BLaER1 (cell line): Measurements from ENCODE around the gene SDK1.
A peak's percentile ranks its signal among the peaks of the same experiment; 100 is the strongest.

Experiments
- H3K27ac ChIP-seq: shearing (Covaris generic); formaldehyde crosslinking; 2 replicates; pipeline ENCODE4 v1.8.1; 2022
- H3K27me3 ChIP-seq: shearing (Covaris generic); formaldehyde crosslinking; 2 replicates; pipeline ENCODE4 v1.8.1; 2022
- H3K36me3 ChIP-seq: shearing (Covaris generic); formaldehyde crosslinking; 2 replicates; pipeline ENCODE4 v1.8.1; 2022
- H3K4me1 ChIP-seq: shearing (Covaris generic); formaldehyde crosslinking; 2 replicates; pipeline ENCODE4 v1.8.1; 2022
- H3K4me2 ChIP-seq: shearing (Covaris generic); formaldehyde crosslinking; 2 replicates; pipeline ENCODE4 v1.8.1; 2022
- H3K4me3 ChIP-seq: shearing (Covaris generic); formaldehyde crosslinking; 2 replicates; pipeline ENCODE4 v1.8.1; 2022
- H3K9ac ChIP-seq: shearing (Covaris generic); formaldehyde crosslinking; 2 replicates; pipeline ENCODE4 v1.8.1; 2022
- H3K9me3 ChIP-seq: shearing (Covaris generic); formaldehyde crosslinking; 2 replicates; pipeline ENCODE4 v1.8.1; 2022
- H4K20me1 ChIP-seq: shearing (Covaris generic); formaldehyde crosslinking; 2 replicates; pipeline ENCODE4 v1.8.1; 2022
- Cebpa-rat ChIP-seq: shearing (Covaris generic); IDR thresholded peaks from 2 replicates; pipeline ENCODE4 v1.8.1; 2022

SDK1 gene

GRCh38 chr7:4070214-4070613 lies 769.2 kb downstream of the SDK1 start:
- no peak for TF ChIP-seq Cebpa-rat
- Histone ChIP-seq H4K20me1 (no peaks in the 10 kb centered on the region), H3K9ac (no peak overlapping the region), H3K36me3 (no peaks in the 10 kb centered on the region), H3K9me3 (no peaks in the 10 kb centered on the region), H3K4me1 (peaks cover 12% of the 10 kb centered on the region), H3K4me3 (no peak overlapping the region), H3K27me3 (no peaks in the 10 kb centered on the region), H3K4me2 (no peak overlapping the region), H3K27ac (no peak overlapping the region)

- Histone ChIP-seq H4K20me1 (no peaks in the 10 kb centered on the region), H3K27ac (no peak overlapping the region), H3K9me3 (no peaks in the 10 kb centered on the region), H3K27me3 (no peaks in the 10 kb centered on the region), H3K4me1 (peaks cover 20% of the 10 kb centered on the region), H3K4me2 (no peak overlapping the region), H3K4me3 (no peak overlapping the region), H3K36me3 (no peaks in the 10 kb centered on the region), H3K9ac (no peak overlapping the region)
- no peak for TF ChIP-seq Cebpa-rat
These were observed 770.5 kb downstream of the SDK1 start for GRCh38 chr7:4071370-4072058.

- Histone ChIP-seq H3K9me3 (peaks cover 4% of the 10 kb centered on the region; the same call in 1 of the 2 replicates), H3K4me1 (peaks cover 27% of the 10 kb centered on the region), H3K4me2 (peak overlapping the region; percentile 24), H4K20me1 (no peaks in the 10 kb centered on the region), H3K9ac (no peak overlapping the region), H3K27me3 (no peaks in the 10 kb centered on the region), H3K4me3 (no peak overlapping the region), H3K27ac (no peak overlapping the region), H3K36me3 (no peaks in the 10 kb centered on the region)
- TF ChIP-seq Cebpa-rat: no peak
These were observed 771.3 kb downstream of the SDK1 start for GRCh38 chr7:4072161-4072925.

GRCh38 chr7:4073052-4073451 lies 772.0 kb downstream of the SDK1 start:
- Histone ChIP-seq H3K4me3 (no peak overlapping the region), H3K36me3 (no peaks in the 10 kb centered on the region), H3K4me2 (no peak overlapping the region), H4K20me1 (no peaks in the 10 kb centered on the region), H3K9me3 (peaks cover 12% of the 10 kb centered on the region), H3K9ac (no peak overlapping the region), H3K4me1 (peaks cover 27% of the 10 kb centered on the region), H3K27ac (no peak overlapping the region), H3K27me3 (no peaks in the 10 kb centered on the region)
- TF ChIP-seq Cebpa-rat: no peak

GRCh38 chr7:4073750-4074149 lies 772.7 kb downstream of the SDK1 start:
- no peak overlapping the region for H3K4me3 ChIP-seq
- peaks cover 16% of the 10 kb centered on the region for H3K9me3 ChIP-seq
- no peak overlapping the region for H3K9ac ChIP-seq
- no peaks in the 10 kb centered on the region for H3K36me3 ChIP-seq
- no peak overlapping the region for H3K27ac ChIP-seq
- H3K4me1 ChIP-seq: peaks cover 27% of the 10 kb centered on the region
- H4K20me1 ChIP-seq: no peaks in the 10 kb centered on the region
- no peak for TF ChIP-seq Cebpa-rat
- no peak overlapping the region for H3K4me2 ChIP-seq
- H3K27me3 ChIP-seq: no peaks in the 10 kb centered on the region

- H4K20me1 ChIP-seq: no peaks in the 10 kb centered on the region
- no peak overlapping the region for H3K9ac ChIP-seq
- no peak overlapping the region for H3K4me2 ChIP-seq
- H3K27me3 ChIP-seq: no peaks in the 10 kb centered on the region
- TF ChIP-seq Cebpa-rat: no peak
- peaks cover 20% of the 10 kb centered on the region for H3K9me3 ChIP-seq
- no peak overlapping the region for H3K4me3 ChIP-seq
- peaks cover 27% of the 10 kb centered on the region for H3K4me1 ChIP-seq
- no peak overlapping the region for H3K27ac ChIP-seq
- no peaks in the 10 kb centered on the region for H3K36me3 ChIP-seq
These were observed 773.4 kb downstream of the SDK1 start for GRCh38 chr7:4074407-4074806.

- H3K27me3 ChIP-seq: no peaks in the 10 kb centered on the region
- H3K4me1 ChIP-seq: peaks cover 27% of the 10 kb centered on the region
- H3K27ac ChIP-seq: no peak overlapping the region
- H3K9me3 ChIP-seq: peaks cover 20% of the 10 kb centered on the region
- no peak overlapping the region for H3K4me3 ChIP-seq
- H3K36me3 ChIP-seq: no peaks in the 10 kb centered on the region
- H3K4me2 ChIP-seq: no peak overlapping the region
- H4K20me1 ChIP-seq: no peaks in the 10 kb centered on the region
- H3K9ac ChIP-seq: no peak overlapping the region
- TF ChIP-seq Cebpa-rat: no peak
These were observed 773.9 kb downstream of the SDK1 start for GRCh38 chr7:4074994-4075393.

GRCh38 chr7:4076701-4077294 lies 775.7 kb downstream of the SDK1 start:
- no peak overlapping the region for H3K9ac ChIP-seq
- no peak overlapping the region for H3K4me3 ChIP-seq
- H3K4me2 ChIP-seq: peak overlapping the region; percentile 32
- H3K27ac ChIP-seq: no peak overlapping the region; the same call in 1 of the 2 replicates
- peaks cover 27% of the 10 kb centered on the region for H3K4me1 ChIP-seq
- TF ChIP-seq Cebpa-rat: no peak
- no peaks in the 10 kb centered on the region for H3K27me3 ChIP-seq
- no peaks in the 10 kb centered on the region for H3K36me3 ChIP-seq
- no peaks in the 10 kb centered on the region for H4K20me1 ChIP-seq
- H3K9me3 ChIP-seq: peaks cover 20% of the 10 kb centered on the region

- Histone ChIP-seq H4K20me1 (no peaks in the 10 kb centered on the region), H3K27me3 (no peaks in the 10 kb centered on the region), H3K9ac (no peak overlapping the region), H3K4me2 (no peak overlapping the region), H3K36me3 (no peaks in the 10 kb centered on the region), H3K4me1 (peaks cover 18% of the 10 kb centered on the region), H3K27ac (no peak overlapping the region), H3K4me3 (no peak overlapping the region), H3K9me3 (peaks cover 20% of the 10 kb centered on the region)
- TF ChIP-seq Cebpa-rat: no peak
These were observed 776.9 kb downstream of the SDK1 start for GRCh38 chr7:4077980-4078379.

GRCh38 chr7:4078580-4078979 lies 777.5 kb downstream of the SDK1 start:
- TF ChIP-seq Cebpa-rat: no peak

More at GRCh38 chr7:4078580-4078979, 777.5 kb downstream of the SDK1 start:
- Histone ChIP-seq H3K4me2 (no peak overlapping the region), H3K36me3 (no peaks in the 10 kb centered on the region), H4K20me1 (no peaks in the 10 kb centered on the region), H3K9ac (no peak overlapping the region), H3K27me3 (no peaks in the 10 kb centered on the region), H3K27ac (no peak overlapping the region), H3K4me1 (peaks cover 15% of the 10 kb centered on the region), H3K4me3 (no peak overlapping the region), H3K9me3 (peaks cover 20% of the 10 kb centered on the region)
